Measurements from ENCODE around the gene DDX17.

Gene DDX17

DNA sequence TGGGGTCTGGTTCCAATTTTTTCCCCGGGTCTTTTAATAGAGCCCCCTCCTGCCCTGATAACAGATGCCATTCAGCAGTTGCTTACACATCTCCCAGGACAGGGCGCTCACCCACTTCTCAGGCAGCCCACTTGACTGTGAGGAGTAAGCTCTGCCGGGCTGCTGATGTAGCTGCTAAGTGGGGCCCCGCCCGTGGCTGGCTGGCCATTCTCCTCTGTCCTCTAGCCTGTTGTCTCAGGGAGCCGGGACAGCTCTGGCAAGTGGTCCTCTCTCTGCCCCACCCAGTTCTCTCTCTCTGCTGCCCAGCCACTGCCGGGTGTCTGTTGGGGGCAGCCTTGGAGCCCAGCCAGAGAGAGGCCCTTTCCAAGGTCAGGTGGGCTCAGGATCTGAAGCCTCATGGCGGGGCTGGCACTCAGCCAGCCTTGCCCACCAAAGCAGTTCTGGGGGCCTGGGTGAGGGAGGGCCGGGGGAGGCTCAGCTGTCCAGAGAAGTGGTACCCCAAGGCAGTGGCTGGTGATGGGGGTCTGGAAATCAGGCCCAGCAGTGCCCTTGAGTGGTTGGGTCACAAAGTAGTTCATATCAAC is 60.0 kb downstream of the DDX17 start:
- no peak for DNase-seq

DNA sequence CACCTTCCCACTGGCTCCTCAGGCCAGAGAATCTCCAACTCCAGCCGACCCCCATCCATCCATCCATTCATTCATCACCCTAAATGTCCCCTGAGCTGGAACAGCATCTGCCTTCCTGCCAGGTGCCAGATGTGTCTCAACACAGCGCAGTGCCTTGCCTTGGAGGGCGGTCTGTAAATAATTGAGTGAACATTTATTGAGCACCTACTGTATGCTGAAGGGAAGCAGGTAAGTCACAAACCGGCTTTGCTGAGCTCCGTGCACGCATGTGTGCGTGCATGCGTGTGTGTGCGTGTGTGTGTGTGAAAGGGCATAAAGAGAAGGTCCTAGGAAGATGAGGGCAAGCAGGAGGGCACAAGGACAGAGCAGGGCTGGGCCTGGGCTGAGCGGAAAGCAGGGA is 61.3 kb downstream of the DDX17 start:
- no peak for DNase-seq

DNA sequence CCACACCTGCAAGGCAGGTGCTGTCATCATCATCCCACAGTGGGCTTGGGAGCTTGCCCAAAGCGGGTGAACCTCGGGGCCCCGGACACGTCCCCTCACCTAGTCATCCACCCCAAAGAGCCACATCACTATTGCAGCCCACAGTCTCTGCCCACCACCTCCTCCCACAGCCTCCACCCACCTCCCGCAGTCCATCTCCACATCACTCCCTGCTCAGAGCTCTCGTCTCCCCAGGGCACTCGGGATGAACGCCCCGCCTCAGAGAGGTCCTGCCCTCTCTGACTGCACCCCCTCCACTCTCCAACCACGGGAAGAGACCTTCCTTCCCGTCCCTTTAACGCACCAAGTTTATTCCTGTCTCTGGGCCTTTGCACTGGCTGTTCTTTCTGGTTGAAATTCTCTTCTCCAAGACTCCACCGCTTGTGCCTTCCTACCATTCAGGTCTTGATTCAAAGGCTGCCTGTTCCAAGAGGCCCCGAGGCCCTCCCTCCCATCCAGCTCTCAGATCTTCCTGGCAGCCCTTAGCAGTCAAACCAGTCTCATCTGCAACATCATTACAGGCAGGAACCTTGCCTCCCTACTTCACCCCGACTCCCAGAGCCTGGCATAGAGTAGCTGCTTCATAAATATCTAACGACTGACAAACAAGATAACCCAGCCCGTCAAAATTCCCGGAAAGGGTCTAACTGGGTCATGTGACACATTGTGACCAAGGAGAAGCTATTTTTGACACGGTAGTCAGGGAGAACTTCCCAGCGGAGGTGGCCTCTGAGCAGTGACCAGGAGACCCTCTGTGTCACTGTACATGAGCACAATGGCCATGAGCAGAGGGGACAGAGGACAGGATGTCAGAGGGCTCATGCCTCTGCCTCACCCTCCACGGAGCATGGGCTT is 62.2 kb downstream of the DDX17 start:
- DNase-seq, result no peak

DNA sequence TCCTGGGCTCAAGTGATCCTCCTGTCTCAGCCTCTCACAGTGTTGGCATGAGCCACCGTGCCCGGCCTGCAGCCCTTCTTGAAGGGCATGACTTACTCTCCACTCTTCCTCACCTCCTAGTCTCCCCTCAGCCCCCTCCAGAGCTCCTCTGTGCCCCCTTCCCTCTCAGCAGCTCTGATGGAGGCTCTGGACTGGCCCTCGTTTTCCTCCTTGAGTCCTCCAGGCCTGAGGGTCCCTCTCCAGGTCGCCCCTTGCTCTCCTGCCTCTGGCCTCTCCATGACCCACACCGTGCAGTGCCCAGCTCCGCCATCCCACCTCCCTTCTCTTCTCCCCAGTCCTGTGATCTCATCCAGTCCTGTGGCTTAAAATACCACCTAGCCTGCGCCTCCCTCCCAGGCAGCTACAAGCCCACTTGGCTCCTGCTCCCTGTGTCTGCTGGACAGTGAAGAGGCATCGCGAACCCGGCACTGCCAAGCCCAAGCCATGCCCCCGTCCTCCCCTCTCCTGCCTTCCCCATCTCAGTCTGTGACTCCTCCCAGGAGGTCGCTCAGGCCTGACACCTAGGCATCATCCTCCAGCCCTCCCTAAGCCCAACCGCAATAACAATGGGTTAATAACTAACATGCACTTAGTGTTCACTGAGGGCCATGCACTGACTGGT is 63.0 kb downstream of the DDX17 start:
- no peak for DNase-seq

DNA sequence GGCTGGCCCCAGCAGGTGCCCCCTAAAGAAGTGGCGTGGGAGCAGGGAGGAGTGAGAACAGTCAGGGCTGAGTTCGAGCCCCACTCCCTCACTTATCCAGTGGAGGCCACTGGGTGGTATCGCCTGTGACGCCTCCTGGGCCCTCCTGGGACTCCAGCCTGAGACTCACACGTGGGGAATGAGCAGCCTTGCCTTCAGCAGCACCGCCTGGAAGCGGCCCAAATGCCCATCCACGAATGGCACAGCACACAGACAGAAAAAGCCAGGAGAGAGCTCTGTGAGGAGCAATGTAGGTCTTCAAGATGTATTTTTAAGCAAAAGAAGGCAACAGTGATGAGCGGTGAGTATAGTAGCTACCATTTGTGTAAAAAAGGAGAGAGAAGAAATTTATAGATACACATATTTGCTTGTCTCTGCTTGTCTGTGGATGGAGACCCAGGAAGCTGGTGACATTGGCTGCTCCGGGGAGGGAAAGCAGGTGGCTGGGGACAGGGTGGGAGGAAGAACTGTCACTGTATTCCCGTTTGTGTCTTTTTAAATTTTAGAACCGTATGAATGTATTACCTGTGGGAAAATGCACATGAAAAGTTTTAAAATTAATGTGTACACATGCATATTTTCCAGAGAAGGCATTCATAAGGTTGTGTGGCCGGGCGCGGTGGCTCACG is 64.4 kb downstream of the DDX17 start:
- no peak for DNase-seq

DNA sequence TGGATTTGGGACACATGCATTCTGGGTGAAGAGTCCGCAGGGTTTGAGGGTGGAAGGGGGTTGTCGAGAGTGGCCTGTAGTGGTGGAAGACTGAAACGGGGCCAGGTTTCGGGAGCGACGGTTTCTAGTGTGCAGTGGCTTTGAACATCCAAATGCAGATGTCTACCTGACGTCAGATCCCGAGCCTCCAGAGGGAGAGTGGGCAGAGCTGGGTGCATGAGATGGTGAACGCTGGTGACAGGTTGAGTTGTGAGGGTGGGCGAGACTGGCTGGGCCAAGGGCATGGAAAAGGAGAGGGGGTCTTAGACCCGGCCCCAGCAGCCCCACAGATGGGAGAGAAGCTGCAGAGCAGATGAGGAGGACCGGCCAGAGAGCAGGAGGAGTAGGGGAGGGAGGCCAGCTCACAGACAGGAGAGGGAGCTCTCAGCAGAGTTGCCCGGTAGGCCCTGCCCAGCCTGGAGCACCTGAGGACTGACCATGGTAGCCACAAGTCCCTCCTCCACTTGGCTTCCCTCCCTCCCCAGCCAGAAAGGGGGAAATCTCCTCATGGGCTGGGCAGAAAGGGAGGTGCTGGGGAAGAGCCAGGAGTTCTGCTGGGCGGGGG is 65.3 kb downstream of the DDX17 start:
- DNase-seq, result no peak

DNA sequence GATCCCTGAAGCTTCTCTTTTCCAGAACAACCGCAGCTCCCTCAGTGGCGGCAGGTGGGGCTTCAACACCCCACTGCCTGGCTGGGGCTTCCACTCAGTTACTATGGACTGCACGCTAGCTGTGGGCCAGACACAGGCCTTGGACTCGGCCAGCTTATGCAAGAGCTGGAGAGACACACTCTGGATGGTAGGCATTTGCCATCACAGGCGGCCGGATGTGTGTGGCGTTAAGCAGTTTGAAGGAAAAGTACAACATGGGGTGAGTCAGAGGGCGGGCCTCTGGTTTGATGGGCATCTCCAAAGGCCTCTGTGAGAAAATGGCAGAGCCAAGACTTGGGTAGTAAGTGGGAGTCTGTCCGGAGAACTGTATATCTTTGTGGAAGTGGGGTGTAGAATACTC is 68.7 kb downstream of the DDX17 start:
- DNase-seq, result no peak

DNA sequence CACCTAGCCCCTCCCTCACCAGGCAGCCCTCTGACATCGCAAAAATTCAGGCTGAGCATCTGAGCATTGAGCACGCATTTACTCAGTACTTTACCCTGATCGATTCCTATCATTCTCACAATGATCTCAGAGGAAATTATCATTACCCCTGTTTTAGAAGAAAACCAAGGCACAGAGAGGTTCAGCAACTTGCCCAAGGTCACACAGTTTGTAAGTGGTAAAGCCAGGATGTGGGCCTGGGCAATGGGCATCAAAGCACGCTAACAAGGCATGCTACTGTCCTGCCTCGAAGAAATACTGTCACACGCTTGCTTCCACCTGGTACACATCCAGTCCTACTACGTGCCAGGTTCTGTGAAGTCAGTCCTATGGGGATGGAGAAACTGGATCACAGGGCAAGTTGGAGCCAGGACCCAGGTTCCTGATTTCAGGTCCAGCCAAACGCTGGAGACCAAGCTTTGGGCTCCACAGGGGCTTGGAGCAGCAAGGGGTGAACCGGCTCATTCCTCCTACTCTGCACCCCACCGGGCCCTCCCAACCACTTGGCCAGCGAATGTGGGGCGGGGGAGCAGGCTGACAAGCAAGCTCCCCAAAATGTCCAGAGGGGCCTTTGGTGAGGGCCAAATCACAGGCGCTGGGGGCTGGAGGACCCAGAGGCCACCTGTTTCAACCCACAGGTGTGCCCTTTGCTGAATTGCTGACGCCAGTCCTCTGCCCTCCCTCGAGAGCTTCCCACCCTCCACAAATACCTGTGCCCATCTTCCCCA is 69.3 kb downstream of the DDX17 start:
- no peak for DNase-seq

DNA sequence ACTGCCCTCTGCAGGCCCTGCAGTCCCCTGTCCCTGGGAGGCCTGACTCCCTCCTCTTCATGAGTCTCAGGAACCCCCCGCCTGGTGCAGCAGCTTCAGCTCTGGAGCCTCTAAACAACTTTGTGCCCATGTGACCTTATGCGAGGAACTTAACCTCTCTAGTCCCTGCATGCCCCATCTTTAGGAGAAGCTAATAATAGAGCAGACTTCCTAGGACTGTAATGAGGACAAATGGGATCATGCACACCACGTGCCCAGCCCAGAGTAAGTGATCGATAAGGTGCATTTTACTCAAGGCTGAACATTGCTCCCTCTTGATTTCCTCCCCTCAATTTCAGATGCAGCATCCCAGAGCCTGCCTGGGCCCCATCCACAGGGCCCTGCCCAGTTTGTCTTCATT is 70.1 kb downstream of the DDX17 start:
- no peak for DNase-seq

DNA sequence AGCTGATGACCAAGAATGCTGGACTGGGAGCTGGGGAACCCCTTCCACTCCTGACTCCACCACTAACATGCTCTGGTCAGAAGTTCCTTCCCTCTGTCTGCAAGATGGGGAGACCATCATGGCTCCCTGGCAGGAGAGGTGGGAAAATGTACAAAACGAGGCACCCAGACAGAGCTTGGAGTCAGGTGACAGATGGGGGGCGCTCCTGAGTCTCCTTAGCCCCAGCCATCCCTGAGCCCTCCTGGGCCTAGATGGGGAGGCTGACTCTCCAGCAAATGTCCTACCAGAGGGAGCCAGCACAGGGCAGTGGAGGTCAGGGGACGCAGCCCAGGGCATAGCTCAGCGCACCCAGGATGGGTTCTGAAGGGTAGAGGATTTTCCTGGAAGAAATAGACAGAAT is 71.1 kb downstream of the DDX17 start:
- DNase-seq, result no peak

DNA sequence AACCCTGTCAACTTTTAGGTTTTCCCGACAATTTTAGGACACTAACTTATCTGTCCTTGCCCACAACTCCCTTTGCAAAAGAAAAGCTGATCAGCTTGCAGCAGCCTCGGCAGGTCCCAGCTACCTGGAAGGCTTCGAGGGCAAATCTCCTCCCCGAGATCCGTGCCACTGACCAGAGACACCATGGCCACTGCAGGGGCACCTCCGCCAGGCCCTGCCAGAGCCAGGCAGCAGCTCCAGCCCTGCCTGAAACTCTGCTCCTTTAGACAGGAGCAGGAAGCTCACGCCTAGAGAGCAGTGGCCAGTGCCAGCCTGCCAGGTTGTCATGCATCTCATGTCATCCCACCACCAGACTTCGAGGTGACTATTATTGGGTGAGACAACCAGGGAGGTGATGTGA is 72.2 kb downstream of the DDX17 start:
- no peak for DNase-seq

Data from NCI-H510A treated with DMSO at 0.1 percent for 48 hours (cell line).